ENCODE measurements around the gene RARRES1.

Gene RARRES1

GRCh38 chr3:158722108-158722507, 10.1 kb downstream of the RARRES1 start:
- no peaks in the 10 kb centered on the region for H3K79me2 ChIP-seq (ENCODE audit: low read length)

GRCh38 chr3:158718490-158719170, 13.6 kb downstream of the RARRES1 start:
- Histone ChIP-seq H3K9ac (ENCODE audit: low read length) (no peak overlapping the region), H2AFZ (ENCODE audit: low read length) (no peak overlapping the region), H3K9me2 (replicated peaks; ENCODE audit: insufficient read depth, low read length) (no peaks in the 10 kb centered on the region), H3K79me2 (ENCODE audit: low read length) (no peaks in the 10 kb centered on the region), H3K4me3 (ENCODE audit: low read length) (no peak overlapping the region), H4K20me1 (ENCODE audit: insufficient read depth, low read length) (no peaks in the 10 kb centered on the region), H3K36me3 (replicated peaks; ENCODE audit: insufficient read depth, low read length) (no peaks in the 10 kb centered on the region), H3K27me3 (replicated peaks; ENCODE audit: insufficient read depth, low read length) (no peaks in the 10 kb centered on the region), H3K27ac (ENCODE audit: low read length) (no peak overlapping the region), H3K9me3 (replicated peaks; ENCODE audit: insufficient read depth, low read length) (no peaks in the 10 kb centered on the region), H3F3A (ENCODE audit: insufficient read depth, low read length) (no peaks in the 10 kb centered on the region), H3K4me2 (ENCODE audit: low read depth, low read length) (no peak overlapping the region), H3K4me1 (ENCODE audit: low read length) (no peaks in the 10 kb centered on the region)
- no peak for DNase-seq
- TF ChIP-seq EZH2 (optimal IDR thresholded peaks at IDR 0.05; ENCODE audit: low read depth, low read length) (no peak), EZH2phosphoT487 (IDR thresholded peaks at IDR 0.05; ENCODE audit: low read length) (no peak), CTCF (IDR thresholded peaks at IDR 0.05; ENCODE audit: low read length) (no peak)

More at GRCh38 chr3:158722108-158722507, 10.1 kb downstream of the RARRES1 start:
- H3K4me1 ChIP-seq (ENCODE audit: low read length), result no peaks in the 10 kb centered on the region
- no peaks in the 10 kb centered on the region for H3K9me2 ChIP-seq (replicated peaks; ENCODE audit: insufficient read depth, low read length)
- no peak overlapping the region for H3K4me2 ChIP-seq (ENCODE audit: low read depth, low read length)
- H3K4me3 ChIP-seq (ENCODE audit: low read length), result no peak overlapping the region
- H3K27ac ChIP-seq (ENCODE audit: low read length), result no peak overlapping the region
- H3K9ac ChIP-seq (ENCODE audit: low read length), result no peak overlapping the region
- TF ChIP-seq EZH2 (optimal IDR thresholded peaks at IDR 0.05; ENCODE audit: low read depth, low read length), result no peak
- no peak for TF ChIP-seq EZH2phosphoT487 (IDR thresholded peaks at IDR 0.05; ENCODE audit: low read length)
- TF ChIP-seq CTCF (IDR thresholded peaks at IDR 0.05; ENCODE audit: low read length), result no peak
- no peak for DNase-seq
- H3K9me3 ChIP-seq (replicated peaks; ENCODE audit: insufficient read depth, low read length), result no peaks in the 10 kb centered on the region
- H3K27me3 ChIP-seq (replicated peaks; ENCODE audit: insufficient read depth, low read length), result no peaks in the 10 kb centered on the region
- no peak overlapping the region for H2AFZ ChIP-seq (ENCODE audit: low read length)
- no peaks in the 10 kb centered on the region for H3F3A ChIP-seq (ENCODE audit: insufficient read depth, low read length)
- no peaks in the 10 kb centered on the region for H3K36me3 ChIP-seq (replicated peaks; ENCODE audit: insufficient read depth, low read length)
- H4K20me1 ChIP-seq (ENCODE audit: insufficient read depth, low read length), result no peaks in the 10 kb centered on the region

GRCh38 chr3:158717576-158717975, 14.7 kb downstream of the RARRES1 start:
- H3K4me1 ChIP-seq (ENCODE audit: low read length), result no peaks in the 10 kb centered on the region
- TF ChIP-seq CTCF (IDR thresholded peaks at IDR 0.05; ENCODE audit: low read length) (no peak), EZH2 (optimal IDR thresholded peaks at IDR 0.05; ENCODE audit: low read depth, low read length) (no peak), EZH2phosphoT487 (IDR thresholded peaks at IDR 0.05; ENCODE audit: low read length) (no peak)
- DNase-seq, result no peak
- H3K79me2 ChIP-seq (ENCODE audit: low read length), result no peaks in the 10 kb centered on the region
- H3K36me3 ChIP-seq (replicated peaks; ENCODE audit: insufficient read depth, low read length), result no peaks in the 10 kb centered on the region
- no peaks in the 10 kb centered on the region for H3K9me2 ChIP-seq (replicated peaks; ENCODE audit: insufficient read depth, low read length)
- no peak overlapping the region for H3K4me3 ChIP-seq (ENCODE audit: low read length)
- no peaks in the 10 kb centered on the region for H3F3A ChIP-seq (ENCODE audit: insufficient read depth, low read length)
- no peaks in the 10 kb centered on the region for H3K9me3 ChIP-seq (replicated peaks; ENCODE audit: insufficient read depth, low read length)
- H3K27ac ChIP-seq (ENCODE audit: low read length), result no peak overlapping the region
- H2AFZ ChIP-seq (ENCODE audit: low read length), result no peak overlapping the region
- no peaks in the 10 kb centered on the region for H4K20me1 ChIP-seq (ENCODE audit: insufficient read depth, low read length)
- H3K4me2 ChIP-seq (ENCODE audit: low read depth, low read length), result no peak overlapping the region
- no peak overlapping the region for H3K9ac ChIP-seq (ENCODE audit: low read length)
- no peaks in the 10 kb centered on the region for H3K27me3 ChIP-seq (replicated peaks; ENCODE audit: insufficient read depth, low read length)

All from MM.1S (cell line).